ENCODE results near the gene KRTAP12-4. TPM values are rescaled to one million over a fixed set of nuclear protein-coding genes. Genes with fewer than 3 reads are reported as not detected.

Gene KRTAP12-4
- total RNA-seq, 4 donors from 2014 or later, result not detected

DNA sequence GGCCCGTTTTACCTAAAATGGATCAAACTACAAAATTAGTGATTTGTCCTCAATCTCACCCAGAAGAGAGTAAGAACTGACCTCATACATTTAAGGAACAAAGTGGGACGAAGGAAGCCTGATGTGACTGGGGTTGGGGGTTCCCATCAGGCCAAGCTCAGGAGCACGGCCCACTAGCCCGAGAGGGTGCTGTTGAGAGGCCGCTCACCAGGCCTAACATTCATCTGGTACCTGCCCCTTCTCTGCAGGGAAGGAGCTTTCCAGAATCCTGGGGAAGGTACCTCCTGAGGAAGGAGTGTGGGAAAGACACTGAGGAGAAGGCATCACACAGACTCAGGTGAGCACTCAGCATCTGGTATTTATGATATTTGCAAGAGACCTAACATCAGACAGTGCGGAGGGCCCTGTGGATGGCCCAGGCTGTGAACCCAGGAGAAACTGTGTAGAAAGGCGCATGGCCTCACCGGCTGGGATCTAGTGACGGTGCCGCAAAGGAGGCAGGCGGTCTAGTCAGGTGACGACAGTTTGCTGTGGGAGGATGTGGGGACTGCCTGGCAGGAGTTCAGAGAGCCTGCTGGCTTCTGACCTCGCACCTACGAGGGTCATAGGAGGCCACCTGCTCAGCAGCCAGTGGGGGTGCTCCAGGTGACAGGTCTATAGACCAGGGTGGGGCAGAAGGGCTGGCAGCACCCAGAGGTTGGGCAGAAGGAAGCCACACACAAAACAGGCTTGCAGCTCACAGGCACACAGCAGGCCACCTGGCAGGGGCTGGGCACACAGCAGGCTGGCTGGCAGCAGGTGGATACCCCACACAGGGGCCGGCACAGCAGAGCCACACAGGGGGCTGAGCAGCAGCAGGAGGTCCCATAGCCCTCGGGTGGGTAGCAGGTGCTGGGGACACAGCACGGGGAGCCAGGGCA is 543 bp downstream of the KRTAP12-4 start:
- no peaks in the 10 kb centered on the region for H3K36me3 ChIP-seq
- H3K27ac ChIP-seq, result peak overlapping the region in 1 of 4 donors; percentile 46
- H3K4me3 ChIP-seq, result no peak overlapping the region
- no peaks in the 10 kb centered on the region for H3K4me1 ChIP-seq
- TF ChIP-seq, protein P1, sequence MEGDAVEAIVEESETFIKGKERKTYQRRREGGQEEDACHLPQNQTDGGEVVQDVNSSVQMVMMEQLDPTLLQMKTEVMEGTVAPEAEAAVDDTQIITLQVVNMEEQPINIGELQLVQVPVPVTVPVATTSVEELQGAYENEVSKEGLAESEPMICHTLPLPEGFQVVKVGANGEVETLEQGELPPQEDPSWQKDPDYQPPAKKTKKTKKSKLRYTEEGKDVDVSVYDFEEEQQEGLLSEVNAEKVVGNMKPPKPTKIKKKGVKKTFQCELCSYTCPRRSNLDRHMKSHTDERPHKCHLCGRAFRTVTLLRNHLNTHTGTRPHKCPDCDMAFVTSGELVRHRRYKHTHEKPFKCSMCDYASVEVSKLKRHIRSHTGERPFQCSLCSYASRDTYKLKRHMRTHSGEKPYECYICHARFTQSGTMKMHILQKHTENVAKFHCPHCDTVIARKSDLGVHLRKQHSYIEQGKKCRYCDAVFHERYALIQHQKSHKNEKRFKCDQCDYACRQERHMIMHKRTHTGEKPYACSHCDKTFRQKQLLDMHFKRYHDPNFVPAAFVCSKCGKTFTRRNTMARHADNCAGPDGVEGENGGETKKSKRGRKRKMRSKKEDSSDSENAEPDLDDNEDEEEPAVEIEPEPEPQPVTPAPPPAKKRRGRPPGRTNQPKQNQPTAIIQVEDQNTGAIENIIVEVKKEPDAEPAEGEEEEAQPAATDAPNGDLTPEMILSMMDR (IDR thresholded peaks at IDR 0.05), result no peak
- no peak for TF ChIP-seq POLR2A (IDR thresholded peaks at IDR 0.05)
- H3K27me3 ChIP-seq, result no peaks in the 10 kb centered on the region
- no peaks in the 10 kb centered on the region for H3K9me3 ChIP-seq
- DNase-seq, result peak in 2 of 3 donors; percentile 39 to 69

DNA sequence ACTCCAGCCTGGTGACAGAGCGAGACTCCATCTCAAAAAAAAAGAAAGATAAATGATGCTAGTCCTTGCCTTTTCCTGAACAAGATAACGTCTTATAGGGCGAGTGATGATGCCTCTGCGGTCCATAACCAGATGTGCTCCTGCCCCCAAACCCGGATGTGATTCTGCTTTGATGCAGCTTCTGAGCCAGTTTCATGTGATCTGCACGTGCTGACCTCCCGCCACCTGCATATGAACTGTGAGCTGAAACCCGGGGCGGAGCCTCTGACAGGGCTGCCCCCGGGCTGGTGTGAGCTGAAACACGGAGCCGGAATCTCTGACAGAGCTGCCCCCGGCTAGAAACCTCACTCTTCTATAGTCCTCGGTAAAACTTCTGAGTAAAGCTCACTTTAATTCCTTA is 1.3 kb downstream of the KRTAP12-4 start:
- H3K27me3 ChIP-seq, result no peaks in the 10 kb centered on the region
- H3K4me1 ChIP-seq, result no peaks in the 10 kb centered on the region
- no peaks in the 10 kb centered on the region for H3K9me3 ChIP-seq
- H3K4me3 ChIP-seq, result no peak overlapping the region
- DNase-seq, result peak in 1 of 3 donors; percentile 16
- no peaks in the 10 kb centered on the region for H3K36me3 ChIP-seq
- no peak overlapping the region for H3K27ac ChIP-seq
- no peak for TF ChIP-seq POLR2A (IDR thresholded peaks at IDR 0.05)
- TF ChIP-seq, protein P1 (IDR thresholded peaks at IDR 0.05), result no peak

DNA sequence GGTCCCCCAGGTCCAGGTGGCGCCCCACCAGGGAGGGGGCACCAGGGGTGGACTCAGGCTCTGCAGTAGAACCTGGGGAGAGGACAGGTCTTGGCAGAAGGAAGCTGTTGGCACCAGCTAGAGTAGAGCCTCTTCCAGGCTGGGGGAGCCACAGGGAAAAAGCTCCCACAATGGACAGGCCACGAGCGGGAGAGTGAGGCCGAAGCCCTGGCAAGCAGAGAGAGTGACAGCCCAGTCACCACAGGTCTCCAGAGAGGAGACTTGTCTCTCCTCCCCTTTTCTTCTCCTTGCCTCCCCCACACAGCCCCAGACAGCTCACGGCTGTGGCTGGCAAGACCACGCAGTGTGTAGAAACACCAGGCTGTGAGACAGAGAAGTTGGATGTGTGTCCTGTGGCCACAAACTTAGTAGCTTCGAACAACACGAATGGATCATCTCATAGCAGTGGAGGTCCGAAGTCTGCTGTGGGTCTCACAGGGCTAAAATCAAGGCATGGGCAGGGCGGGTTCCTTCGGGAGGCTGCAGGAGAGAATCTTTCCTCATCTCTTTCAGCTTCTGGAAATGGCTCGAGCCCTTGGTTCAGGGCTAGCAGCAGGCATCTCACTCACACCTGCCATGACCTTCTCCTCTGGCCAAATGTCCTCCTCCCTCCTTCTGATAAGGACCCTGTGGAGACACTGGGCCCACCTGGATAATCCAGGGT is 3.3 kb downstream of the KRTAP12-4 start:
- Histone ChIP-seq H3K27me3 (no peaks in the 10 kb centered on the region), H3K4me1 (no peaks in the 10 kb centered on the region), H3K27ac (no peak overlapping the region), H3K4me3 (no peak overlapping the region), H3K9me3 (no peaks in the 10 kb centered on the region), H3K36me3 (no peaks in the 10 kb centered on the region)
- DNase-seq, result peak in 1 of 3 donors; percentile 3
- no peak for TF ChIP-seq POLR2A (IDR thresholded peaks at IDR 0.05)
- TF ChIP-seq, protein P1 (IDR thresholded peaks at IDR 0.05), result no peak

DNA sequence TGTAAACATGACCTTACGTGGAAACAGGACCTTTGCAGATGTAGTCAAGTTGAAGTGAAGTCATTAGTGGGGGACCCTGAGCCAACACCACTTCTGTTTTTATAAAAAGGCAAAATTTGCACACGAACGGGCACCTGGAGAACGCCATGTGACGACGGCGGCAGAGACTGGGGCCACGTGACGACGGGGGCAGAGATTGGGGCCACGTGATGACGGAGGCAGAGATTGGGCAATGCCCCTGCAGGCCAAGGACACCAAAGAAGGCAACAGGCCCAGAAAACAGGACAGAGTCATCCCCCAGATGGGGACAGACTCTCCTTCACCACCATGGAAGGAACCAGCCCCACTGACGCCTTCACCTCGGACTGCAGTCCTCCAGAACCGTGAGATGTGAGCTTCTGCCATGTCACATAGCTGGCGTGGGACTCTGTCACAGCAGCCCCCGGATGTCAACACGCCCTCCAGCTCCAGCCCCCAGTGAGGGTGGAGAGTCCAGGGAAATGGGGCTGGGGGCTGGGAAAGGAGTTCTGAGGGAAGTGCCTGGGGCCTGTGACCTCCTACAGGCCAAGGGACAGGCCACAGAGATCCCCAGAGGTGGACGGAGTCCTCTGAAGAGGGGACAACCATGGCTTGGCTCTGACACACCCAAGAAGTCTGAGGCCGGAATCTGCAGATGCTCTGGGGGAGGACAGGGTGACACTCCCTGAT is 4.0 kb downstream of the KRTAP12-4 start:
- no peaks in the 10 kb centered on the region for H3K27me3 ChIP-seq
- H3K9me3 ChIP-seq, result peaks cover 0 to 3% (median 0%) of the 10 kb centered on the region in 4 donors
- H3K4me3 ChIP-seq, result no peak overlapping the region
- H3K36me3 ChIP-seq, result no peaks in the 10 kb centered on the region
- TF ChIP-seq POLR2A (IDR thresholded peaks at IDR 0.05), result no peak
- TF ChIP-seq, protein P1 (IDR thresholded peaks at IDR 0.05), result no peak
- no peaks in the 10 kb centered on the region for H3K4me1 ChIP-seq
- peak in 1 of 3 donors; percentile 4 for DNase-seq
- H3K27ac ChIP-seq, result no peak overlapping the region

DNA sequence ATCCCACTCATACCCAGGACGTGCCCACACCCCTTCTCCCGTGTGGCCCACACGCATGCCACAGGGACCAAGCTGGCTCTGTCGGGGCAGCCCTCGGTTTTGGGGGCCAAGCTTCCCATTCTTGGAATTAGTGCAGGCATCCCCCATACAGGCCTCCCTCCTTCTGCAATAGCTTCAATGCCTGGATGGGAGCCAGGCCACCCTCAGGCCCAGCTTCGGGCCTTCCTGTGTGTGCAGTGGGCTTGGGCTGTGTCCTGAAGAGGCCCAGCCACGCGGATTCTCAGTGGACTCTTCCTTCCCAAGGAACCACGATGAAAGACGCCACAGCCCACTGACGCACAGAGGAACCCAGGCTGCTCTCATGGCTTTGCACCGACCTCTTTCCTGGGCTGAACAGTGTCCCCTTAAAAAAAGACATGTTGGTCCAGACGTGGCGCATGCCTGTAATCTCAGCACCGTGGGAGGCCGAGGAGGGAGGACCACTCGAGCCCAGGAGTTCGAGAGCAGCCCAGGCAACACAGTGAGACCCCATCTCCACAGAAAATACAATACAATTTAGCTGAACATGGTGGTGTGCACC is 4.8 kb downstream of the KRTAP12-4 start:
- Histone ChIP-seq H3K27ac (no peak overlapping the region), H3K4me1 (no peaks in the 10 kb centered on the region), H3K4me3 (no peak overlapping the region), H3K27me3 (no peaks in the 10 kb centered on the region), H3K36me3 (no peaks in the 10 kb centered on the region), H3K9me3 (peaks cover 0 to 5% (median 0%) of the 10 kb centered on the region in 4 donors)
- peak in 1 of 3 donors; percentile 8 for DNase-seq
- TF ChIP-seq POLR2A (IDR thresholded peaks at IDR 0.05), result no peak
- TF ChIP-seq, protein P1 (IDR thresholded peaks at IDR 0.05), result no peak
